Measurements from ENCODE around the gene G0S2.
"Not testable (repeated sequence)": the region's sequence is repeated elsewhere in the genome, so short reads cannot be mapped to it uniquely, and the experiment has no call there.

Gene G0S2

DNA sequence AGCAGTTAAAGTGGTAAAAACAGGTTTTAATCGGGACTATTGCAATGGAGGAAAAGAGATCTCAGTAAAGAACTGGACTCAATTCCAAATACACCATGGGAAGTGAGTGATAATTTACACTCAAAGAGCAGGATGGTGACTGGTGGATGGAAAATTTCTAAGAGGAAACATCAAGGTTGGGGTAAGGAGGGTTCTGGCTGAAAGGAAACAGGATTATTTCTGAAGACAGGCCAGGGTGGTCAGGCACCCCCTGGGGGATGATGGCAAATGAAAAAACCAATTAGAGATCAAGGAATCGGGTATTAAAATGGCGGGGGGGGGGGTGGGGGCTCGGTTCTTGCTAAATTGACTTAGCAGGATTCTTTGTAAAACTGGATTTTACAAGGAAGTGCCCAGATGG lies 17.1 kb downstream of the G0S2 start:
- H3K4me3 ChIP-seq (ENCODE audit: low read length), result no peak overlapping the region
- TF ChIP-seq, protein P1, sequence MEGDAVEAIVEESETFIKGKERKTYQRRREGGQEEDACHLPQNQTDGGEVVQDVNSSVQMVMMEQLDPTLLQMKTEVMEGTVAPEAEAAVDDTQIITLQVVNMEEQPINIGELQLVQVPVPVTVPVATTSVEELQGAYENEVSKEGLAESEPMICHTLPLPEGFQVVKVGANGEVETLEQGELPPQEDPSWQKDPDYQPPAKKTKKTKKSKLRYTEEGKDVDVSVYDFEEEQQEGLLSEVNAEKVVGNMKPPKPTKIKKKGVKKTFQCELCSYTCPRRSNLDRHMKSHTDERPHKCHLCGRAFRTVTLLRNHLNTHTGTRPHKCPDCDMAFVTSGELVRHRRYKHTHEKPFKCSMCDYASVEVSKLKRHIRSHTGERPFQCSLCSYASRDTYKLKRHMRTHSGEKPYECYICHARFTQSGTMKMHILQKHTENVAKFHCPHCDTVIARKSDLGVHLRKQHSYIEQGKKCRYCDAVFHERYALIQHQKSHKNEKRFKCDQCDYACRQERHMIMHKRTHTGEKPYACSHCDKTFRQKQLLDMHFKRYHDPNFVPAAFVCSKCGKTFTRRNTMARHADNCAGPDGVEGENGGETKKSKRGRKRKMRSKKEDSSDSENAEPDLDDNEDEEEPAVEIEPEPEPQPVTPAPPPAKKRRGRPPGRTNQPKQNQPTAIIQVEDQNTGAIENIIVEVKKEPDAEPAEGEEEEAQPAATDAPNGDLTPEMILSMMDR (IDR thresholded peaks at IDR 0.05; ENCODE audit: insufficient read depth, low read depth, low read length, missing control alignments), result no peak
- DNase-seq (ENCODE audit: low read depth), result no peak

DNA sequence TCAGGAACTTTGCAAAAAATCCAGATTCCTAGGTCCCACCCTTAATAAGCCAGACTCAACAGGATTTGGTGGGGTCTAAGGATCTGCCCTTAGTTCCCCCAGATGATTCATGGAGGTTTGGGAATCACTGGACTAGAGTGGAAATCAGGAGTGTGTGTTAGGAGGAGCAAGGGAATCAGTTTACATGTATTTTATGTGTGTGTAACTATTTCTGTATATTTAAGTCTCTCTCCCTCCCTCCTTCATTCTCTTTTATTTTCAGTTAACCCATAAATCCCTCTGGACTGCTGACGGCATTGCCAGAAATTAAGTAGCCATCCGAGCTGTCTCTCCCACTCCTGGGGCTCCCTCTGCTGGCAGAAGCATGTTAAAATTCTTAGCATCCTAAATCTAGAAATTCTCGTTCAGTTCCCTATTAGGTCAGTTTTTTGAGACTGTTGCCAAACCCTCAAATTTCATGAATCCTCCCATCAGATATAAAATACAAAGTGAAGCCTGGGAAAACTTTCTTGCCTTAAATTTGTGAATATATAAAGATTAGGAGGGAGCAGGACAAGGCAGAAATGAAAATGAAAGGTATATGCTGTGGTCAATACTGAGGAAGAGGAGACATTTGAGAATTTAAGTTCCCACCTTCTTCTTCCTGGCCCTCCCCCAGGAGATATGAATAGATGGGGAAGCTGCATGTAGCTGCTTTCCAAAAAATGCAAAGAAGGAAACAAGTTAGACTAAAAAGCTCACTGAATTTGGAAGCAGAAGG lies 17.7 kb downstream of the G0S2 start:
- no peak overlapping the region for H3K4me3 ChIP-seq (ENCODE audit: low read length)
- TF ChIP-seq, protein P1 (IDR thresholded peaks at IDR 0.05; ENCODE audit: insufficient read depth, low read depth, low read length, missing control alignments), result peak; percentile 89
- peak; percentile 84 for DNase-seq (ENCODE audit: low read depth)

DNA sequence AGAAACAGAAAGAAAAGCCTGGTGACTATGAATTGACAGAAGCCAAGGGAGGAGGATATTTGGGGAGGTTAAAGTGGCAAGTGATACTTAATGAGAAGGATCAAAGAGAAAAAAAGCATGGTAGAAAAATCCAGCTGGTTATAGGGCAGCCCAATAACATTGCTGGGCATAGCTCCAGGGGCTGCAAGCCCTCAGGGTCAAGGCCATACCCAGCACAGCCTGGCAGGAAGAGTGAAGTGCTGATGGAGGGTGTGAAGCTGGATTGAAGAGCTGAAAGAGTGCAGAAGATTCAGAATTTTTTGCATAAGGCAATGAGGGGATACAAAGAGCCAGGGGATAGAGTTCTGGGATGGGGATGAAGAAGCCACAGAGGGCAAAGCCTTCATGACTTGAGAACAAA lies 21.5 kb downstream of the G0S2 start:
- no peak for DNase-seq (ENCODE audit: low read depth)
- TF ChIP-seq, protein P1 (IDR thresholded peaks at IDR 0.05; ENCODE audit: insufficient read depth, low read depth, low read length, missing control alignments), result no peak
- no peak overlapping the region for H3K4me3 ChIP-seq (ENCODE audit: low read length)

DNA sequence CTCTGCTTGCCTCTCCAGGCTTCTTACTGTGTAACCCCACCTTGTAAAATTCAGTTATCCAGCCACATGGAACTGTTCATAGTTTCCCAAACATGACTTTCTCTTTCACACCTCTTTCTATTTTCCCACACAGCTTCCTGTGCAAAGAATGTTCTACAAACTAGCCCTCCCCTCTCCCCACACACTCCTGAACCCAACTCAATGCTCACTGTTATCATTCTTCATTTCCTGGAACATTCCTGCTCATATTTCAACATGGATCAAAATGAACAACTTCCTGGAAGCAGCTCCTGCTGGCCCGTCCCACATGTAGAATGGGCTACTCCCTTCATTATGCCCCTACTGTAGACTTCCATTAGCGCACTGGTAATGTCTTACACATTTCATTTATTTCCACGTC lies 21.9 kb downstream of the G0S2 start:
- TF ChIP-seq, protein P1 (IDR thresholded peaks at IDR 0.05; ENCODE audit: insufficient read depth, low read depth, low read length, missing control alignments), result no peak
- no peak overlapping the region for H3K4me3 ChIP-seq (ENCODE audit: low read length)
- no peak for DNase-seq (ENCODE audit: low read depth)

DNA sequence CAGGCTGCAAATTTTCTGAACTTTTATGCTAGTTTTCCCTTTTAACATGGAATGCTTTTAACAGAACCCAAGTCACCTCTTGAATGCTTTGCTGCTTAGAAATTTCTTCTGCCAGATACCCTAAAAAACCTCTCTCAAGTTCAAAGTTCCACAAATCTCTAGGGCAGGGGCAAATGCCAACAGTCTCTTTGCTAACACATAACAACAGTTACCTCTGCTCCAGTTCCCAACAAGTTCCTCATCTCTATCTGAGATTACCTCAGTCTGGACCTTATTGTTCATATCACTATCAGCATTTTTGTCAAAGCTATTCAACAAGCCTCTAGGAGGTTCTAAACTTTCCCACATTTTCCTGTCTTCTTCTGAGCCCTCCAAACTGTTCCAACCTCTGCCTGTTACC lies 25.5 kb downstream of the G0S2 start:
- H3K4me3 ChIP-seq (ENCODE audit: low read length); DNase-seq (ENCODE audit: low read depth): not testable (repeated sequence)

DNA sequence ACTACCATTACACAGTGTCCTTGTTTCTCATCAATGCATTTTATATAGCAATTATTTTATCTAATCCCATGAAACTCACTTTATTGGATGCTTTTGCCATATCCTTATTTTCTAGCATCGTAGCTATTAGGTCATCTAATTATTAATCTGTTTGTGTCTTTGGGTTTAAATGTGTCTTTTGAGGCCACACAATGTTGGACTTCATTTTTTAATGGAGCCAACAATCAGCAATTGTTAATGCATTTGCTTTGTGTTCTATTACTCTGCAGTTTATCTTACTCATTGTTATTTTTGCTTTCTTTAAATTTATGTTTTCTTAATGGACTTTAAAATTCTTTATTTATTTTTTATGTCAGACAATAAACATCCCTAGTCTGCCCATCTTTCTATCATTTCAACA lies 27.6 kb downstream of the G0S2 start:
- TF ChIP-seq, protein P1 (IDR thresholded peaks at IDR 0.05; ENCODE audit: insufficient read depth, low read depth, low read length, missing control alignments), result no peak
- DNase-seq (ENCODE audit: low read depth), result no peak
- H3K4me3 ChIP-seq (ENCODE audit: low read length), result no peak overlapping the region

DNA sequence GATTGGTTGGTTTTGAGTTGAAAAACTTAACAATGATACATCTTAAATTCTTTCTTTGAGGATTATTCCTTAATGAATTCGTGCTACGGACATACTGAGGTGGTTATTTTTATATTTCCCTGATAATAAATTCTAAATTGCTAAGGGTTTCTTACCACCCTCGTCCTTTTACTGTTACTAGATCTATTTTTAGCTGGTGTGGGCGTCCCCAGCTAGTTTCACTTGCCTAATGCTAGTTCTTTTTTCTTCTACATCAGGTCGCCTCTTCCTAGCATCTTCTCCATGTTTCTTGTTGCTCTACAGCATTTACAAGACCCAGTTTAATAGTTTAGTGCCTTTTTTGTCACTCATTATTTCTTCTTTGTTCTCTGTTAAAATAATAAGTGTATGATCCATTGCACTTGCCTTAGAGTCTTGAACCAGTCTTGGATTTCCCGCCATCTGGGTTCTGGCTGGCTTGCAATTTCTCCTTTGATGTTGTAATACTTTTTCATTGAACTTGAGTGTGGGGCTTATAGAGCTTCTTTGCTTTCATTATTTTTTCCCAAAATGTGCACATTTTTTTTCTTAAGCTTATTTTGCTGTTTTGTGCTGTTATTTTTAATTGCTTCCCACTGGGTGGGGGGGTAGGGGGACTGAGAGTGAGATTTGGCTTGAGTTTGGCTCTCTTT lies 28.8 kb downstream of the G0S2 start:
- DNase-seq (ENCODE audit: low read depth), result no peak
- TF ChIP-seq, protein P1 (IDR thresholded peaks at IDR 0.05; ENCODE audit: insufficient read depth, low read depth, low read length, missing control alignments), result no peak
- no peak overlapping the region for H3K4me3 ChIP-seq (ENCODE audit: low read length)
